ENCODE results near the gene ANKRD44. TPM values are rescaled to one million over a fixed set of nuclear protein-coding genes. Genes with fewer than 3 reads are reported as not detected.

Gene ANKRD44
- total RNA-seq, 1 experiment from 2014 or later = 0.85 TPM

DNA sequence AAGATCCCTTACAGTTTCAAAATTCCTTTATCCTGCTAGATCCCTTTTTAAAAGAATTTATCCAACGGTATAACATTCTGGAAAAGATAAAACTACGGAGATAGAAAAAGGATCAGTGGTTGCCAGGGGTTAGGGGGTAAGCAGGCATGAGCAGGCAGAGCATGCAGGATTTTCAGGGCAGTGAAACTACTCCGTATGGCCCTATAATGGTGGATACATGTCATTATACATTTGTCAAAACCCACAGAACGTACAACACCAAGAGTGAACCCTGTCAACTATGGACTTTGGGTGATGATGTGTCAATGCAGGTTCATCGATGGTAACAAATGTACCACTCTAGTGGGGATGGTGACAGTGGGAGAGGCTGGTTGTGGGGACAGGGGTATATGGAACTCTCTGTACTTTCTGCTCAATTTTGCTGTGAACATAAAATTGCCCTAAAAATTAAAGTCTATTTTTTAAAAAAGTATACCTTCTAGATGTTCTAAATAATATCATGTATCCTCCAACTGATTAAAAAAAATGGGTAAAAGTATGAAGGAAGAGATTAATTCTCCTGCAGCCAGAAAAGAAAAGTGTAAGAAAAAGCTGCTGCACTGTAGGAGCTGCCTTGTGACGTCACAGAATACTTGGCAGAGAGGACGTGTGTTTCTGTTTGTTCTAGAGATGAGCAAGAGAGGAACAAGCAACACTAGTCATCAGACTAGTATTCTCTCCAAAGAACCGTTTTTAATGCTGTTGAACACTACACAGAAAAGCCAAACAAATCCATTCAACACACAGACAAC lies 23.6 kb downstream of the ANKRD44 start:
- H3K27ac ChIP-seq = no peak overlapping the region
- H3K27me3 ChIP-seq = no peaks in the 10 kb centered on the region
- no peaks in the 10 kb centered on the region for H3K4me1 ChIP-seq
- no peaks in the 10 kb centered on the region for H3K36me3 ChIP-seq
- no peaks in the 10 kb centered on the region for H3K9me3 ChIP-seq (replicated peaks)
- no peak overlapping the region for H3K4me3 ChIP-seq
- no peak for DNase-seq

DNA sequence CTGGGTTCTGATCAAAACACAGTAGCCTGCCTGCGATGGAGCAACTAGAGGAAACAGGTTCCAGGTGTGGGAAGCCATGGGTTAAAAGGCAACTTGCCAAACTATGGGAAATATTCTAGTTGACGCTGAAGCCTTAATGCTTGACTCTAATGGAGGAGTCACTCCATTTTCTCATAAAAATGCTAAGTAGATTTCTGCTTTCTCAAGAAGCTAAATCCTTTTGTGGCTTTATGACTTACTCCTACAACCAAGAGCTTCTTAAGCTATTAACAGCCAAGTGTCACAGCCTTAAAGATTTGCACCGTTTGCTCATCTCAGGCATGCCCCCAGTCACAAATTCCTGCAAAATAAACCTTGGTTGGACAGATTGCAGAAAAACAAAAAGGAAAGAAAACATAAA lies 25.2 kb downstream of the ANKRD44 start:
- Histone ChIP-seq H3K27me3 (no peaks in the 10 kb centered on the region), H3K4me3 (no peak overlapping the region), H3K27ac (no peak overlapping the region), H3K9me3 (replicated peaks) (no peaks in the 10 kb centered on the region), H3K36me3 (no peaks in the 10 kb centered on the region), H3K4me1 (no peaks in the 10 kb centered on the region)
- DNase-seq = no peak

DNA sequence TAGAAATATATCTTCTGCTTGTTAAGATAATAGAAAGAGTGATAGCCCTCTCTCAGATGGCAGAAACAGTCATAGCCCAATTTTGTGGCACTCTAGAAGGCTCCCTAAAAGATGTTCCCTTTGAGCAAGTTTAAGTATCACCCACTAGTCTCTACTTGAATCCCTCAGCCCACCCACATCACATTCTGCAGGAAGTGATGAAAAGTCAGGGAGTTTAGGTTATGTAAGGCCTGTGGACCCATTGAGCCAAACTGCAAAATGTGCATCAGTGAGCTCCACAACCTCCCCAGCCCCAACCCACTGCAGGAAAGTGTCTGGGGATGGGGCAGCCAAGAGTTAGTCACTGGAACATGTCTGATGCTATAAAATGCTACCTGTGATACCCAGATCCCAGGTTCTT lies 25.6 kb downstream of the ANKRD44 start:
- DNase-seq = no peak
- Histone ChIP-seq H3K27ac (no peak overlapping the region), H3K4me1 (no peaks in the 10 kb centered on the region), H3K9me3 (replicated peaks) (no peaks in the 10 kb centered on the region), H3K36me3 (no peaks in the 10 kb centered on the region), H3K4me3 (no peak overlapping the region), H3K27me3 (no peaks in the 10 kb centered on the region)

DNA sequence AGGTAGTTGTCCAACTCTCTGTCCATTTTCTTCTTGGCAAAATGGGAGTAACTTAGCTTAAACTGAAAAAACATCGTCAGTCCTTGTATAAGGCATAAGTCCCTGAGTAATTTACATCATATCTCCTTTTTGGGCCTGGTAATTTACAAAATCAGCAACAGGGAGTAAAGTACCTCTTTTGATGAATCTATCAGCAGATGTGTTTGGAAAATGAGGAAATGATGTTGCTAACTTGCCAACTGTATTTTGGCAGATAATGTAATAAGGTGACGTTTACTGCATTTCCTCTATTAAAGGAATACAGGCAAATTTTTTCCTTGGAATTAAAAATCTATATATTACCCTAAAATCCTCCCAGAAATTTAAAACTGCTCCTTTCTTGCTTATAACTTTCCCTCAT lies 29.2 kb downstream of the ANKRD44 start:
- Histone ChIP-seq H3K4me1 (no peaks in the 10 kb centered on the region), H3K27ac (no peak overlapping the region), H3K36me3 (no peaks in the 10 kb centered on the region), H3K9me3 (replicated peaks) (no peaks in the 10 kb centered on the region), H3K4me3 (no peak overlapping the region), H3K27me3 (no peaks in the 10 kb centered on the region)
- no peak for DNase-seq

DNA sequence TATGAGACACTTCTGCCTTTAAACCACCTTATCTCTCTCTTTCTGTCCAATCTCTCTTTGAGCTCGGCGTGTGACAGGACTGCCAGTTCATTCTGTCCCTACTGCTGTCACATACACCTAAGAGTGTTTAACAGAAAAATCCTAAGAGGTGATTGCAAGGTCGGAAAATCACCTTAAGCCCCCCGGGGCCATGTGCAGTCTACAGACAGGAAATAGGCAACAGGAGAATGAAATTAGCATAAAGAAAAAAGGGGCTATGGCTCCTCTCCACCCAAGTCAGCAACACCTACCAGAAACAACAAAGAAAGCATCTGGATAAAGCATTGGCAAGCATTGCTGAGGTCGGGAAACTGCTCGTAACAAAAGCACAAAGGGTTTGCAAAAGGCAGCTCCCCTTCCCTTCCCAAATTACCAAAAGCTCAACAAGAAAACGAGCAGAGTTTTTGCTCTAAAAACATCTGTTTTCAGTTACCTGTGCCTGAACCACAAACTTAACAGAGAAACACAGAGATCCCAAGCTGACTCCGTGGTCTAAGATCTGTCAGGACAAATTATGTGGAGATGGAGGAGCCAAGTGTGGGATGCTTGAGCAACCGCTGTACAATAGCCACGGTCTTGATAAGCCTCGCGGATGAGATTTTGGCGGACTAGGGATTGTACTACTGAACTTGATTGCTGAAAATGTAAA lies 30.4 kb downstream of the ANKRD44 start:
- Histone ChIP-seq H3K27ac (no peak overlapping the region), H3K4me1 (no peaks in the 10 kb centered on the region), H3K9me3 (replicated peaks) (no peaks in the 10 kb centered on the region), H3K4me3 (no peak overlapping the region), H3K27me3 (no peaks in the 10 kb centered on the region), H3K36me3 (no peaks in the 10 kb centered on the region)
- DNase-seq = no peak

DNA sequence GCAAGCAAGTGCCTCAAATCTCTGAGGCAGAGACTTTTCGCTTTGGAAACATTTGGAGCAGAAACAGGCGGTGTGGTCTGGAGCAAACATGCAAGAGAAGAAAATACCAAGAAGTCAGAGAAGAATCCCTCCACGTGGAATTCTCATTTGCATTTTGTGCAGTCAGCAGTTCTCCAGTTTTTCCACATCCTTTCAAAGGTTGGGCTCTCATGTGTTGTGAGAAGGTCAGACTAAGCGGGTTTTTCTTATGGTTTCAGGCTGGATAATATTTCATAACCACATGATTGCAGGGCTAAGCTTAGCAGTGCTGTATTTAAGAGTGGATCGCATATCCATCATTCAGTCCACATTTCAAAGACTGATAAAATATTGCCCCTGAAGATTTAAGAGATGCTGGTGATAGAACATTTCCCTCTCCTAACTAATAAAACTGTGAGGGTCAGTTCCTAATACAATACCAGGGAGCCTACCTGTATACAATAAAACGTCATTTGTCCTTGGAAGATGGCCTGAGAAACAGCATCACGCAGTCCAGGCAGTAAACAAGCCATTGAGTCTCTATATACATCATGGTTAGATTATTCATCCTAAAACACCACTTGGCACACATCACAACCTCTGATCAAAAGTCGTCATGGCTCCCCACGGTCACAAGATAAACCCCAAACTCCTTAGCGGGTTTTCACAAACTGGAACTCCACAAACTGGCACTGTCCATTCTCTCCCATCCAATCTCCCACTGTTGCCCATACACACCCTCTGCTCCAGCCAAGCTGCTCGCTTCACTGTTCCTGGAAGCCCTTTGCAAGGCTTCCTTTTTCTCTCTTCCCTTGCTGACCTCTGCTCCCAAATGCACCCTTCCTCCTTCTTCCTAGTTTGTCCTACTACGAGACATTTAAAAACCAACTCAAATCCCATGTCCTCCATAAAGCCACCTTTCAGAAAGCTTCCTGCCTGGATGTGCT lies 31.5 kb downstream of the ANKRD44 start:
- Histone ChIP-seq H3K4me1 (no peaks in the 10 kb centered on the region), H3K4me3 (no peak overlapping the region), H3K27ac (no peak overlapping the region), H3K36me3 (no peaks in the 10 kb centered on the region), H3K9me3 (replicated peaks) (no peaks in the 10 kb centered on the region), H3K27me3 (no peaks in the 10 kb centered on the region)
- no peak for DNase-seq

DNA sequence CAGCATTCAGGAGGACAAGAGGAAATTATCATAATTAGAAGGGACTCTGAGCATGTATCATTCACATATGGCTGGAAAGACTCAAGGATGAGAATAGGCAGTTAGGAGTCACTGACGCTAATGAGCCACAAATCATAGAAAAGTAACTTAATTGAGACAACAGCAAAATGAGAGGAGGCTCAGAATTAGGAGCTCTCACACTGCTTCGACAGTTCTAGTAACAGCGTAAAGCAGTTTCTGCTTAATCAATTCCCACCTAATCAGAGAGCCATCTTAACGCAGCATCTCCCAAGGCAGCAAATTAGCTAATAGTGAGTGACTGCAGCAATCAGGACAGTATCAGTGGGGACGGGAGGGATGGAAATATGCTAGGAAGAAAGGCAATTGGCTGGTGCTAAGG lies 32.8 kb downstream of the ANKRD44 start:
- no peaks in the 10 kb centered on the region for H3K9me3 ChIP-seq (replicated peaks)

DNA sequence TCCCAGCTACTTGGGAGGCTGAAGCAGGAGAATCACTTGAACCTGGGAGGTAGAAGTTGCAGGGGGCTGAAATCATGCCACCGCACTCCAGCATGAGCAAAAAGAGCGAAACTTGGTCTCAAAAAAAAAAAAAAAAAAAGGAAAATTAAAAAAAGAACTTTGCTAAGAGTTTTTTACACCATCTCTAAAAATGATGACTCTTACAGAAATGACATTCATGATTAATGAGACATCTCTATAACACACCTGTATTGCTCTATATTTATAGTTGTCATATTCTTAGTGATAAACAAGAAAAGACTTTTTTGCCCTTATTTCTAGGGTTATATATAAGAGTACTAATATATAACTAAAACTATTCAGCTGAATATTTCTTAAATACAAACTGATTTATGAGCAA lies 34.4 kb downstream of the ANKRD44 start:
- no peak overlapping the region for H3K4me3 ChIP-seq
- H3K27ac ChIP-seq = no peak overlapping the region
- DNase-seq = no peak
- no peaks in the 10 kb centered on the region for H3K36me3 ChIP-seq
- H3K9me3 ChIP-seq (replicated peaks) = no peaks in the 10 kb centered on the region
- H3K4me1 ChIP-seq = no peaks in the 10 kb centered on the region
- H3K27me3 ChIP-seq = no peaks in the 10 kb centered on the region

More for the DNA sequence above, 32.8 kb downstream of the ANKRD44 start:
- Histone ChIP-seq H3K27me3 (no peaks in the 10 kb centered on the region), H3K4me1 (no peaks in the 10 kb centered on the region), H3K27ac (no peak overlapping the region), H3K36me3 (no peaks in the 10 kb centered on the region), H3K4me3 (no peak overlapping the region)
- DNase-seq = no peak

DNA sequence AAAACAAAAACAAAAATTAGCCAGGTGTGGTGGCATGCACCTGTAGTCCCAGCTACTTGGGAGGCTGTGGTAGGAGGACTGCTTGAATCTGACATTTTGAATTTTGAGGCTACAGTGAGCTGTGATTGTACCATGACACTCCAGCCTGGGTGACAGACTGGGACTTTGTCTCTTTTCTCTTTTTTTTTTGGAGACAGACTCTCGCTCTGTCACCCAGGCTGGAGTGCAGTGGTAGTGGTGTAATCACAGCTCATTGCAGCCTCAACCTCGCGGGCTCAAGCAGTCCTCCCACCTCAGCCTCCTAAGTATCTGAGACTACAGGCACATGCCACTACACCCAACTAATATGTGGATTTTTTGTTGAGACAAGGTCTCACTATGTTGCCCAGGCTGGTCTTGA lies 35.6 kb downstream of the ANKRD44 start:
- Histone ChIP-seq H3K4me1 (no peaks in the 10 kb centered on the region), H3K36me3 (no peaks in the 10 kb centered on the region), H3K27ac (no peak overlapping the region), H3K4me3 (no peak overlapping the region), H3K27me3 (no peaks in the 10 kb centered on the region), H3K9me3 (replicated peaks) (no peaks in the 10 kb centered on the region)
- no peak for DNase-seq

DNA sequence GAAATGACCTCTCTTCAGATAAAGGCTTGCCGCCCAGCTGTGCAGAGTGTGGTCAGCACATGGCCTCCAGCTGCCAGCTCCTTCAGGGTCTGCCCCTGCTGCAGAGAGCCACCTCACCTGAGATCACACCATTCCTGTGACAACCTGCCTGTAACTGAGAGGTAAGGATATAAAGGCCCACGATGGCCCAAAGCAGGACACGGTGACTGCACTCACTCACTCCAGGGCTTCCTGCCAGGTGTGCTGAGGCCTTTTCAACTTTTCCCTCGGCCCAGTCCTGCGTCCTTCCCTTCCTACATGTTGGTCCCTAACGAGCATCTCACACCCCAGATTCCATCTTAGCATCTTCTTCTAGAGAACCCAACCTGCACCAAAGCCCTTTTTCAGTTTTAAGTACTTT lies 36.2 kb downstream of the ANKRD44 start:
- Histone ChIP-seq H3K27ac (no peak overlapping the region), H3K9me3 (replicated peaks) (no peaks in the 10 kb centered on the region), H3K36me3 (no peaks in the 10 kb centered on the region), H3K27me3 (no peaks in the 10 kb centered on the region), H3K4me3 (no peak overlapping the region), H3K4me1 (no peaks in the 10 kb centered on the region)
- DNase-seq = no peak

DNA sequence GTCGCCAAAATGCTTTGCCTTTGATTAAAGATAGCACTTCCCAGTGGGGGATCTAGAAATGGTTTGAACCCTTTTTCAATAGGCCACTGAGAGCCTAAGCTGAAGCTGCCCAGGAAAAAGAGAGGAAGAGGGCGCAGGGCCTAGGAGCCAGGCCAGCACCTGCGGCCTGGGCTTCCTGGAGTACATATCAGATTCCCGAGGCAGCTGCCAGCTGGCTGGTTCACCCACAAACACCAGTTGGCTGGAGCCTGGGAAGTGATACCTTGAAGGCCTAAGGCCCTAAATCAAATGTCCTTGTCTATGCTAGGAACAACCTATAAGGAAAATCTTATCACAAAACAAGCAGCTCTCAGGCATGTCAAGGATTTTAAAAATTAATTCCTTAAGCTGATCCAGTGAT lies 37.1 kb downstream of the ANKRD44 start:
- Histone ChIP-seq H3K27ac (no peak overlapping the region), H3K9me3 (replicated peaks) (no peaks in the 10 kb centered on the region), H3K36me3 (no peaks in the 10 kb centered on the region), H3K4me3 (no peak overlapping the region), H3K27me3 (no peaks in the 10 kb centered on the region), H3K4me1 (no peaks in the 10 kb centered on the region)
- DNase-seq = peak; percentile 42 to 71

DNA sequence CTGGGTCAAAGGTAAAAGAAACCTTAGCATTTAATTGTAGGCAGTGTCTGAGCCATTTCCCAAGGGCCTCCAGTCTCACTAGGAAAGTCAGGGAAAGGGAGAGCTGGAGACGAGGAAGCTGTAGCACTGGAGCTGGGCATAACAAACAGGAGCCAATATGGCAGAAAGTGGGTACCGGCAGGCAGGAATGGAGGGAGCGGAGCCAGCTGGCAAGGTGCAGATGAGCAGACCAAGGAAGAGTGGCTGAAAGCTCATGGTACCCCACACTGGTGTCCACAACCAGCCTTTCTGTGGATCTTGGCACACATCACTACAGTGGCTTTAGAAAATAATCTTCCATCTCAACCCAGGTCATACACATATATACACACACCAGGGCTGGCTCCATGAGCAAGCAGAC lies 40.0 kb downstream of the ANKRD44 start:
- Histone ChIP-seq H3K27ac (no peak overlapping the region), H3K4me1 (no peaks in the 10 kb centered on the region), H3K27me3 (no peaks in the 10 kb centered on the region), H3K36me3 (no peaks in the 10 kb centered on the region), H3K9me3 (replicated peaks) (no peaks in the 10 kb centered on the region), H3K4me3 (no peak overlapping the region)
- DNase-seq = no peak

DNA sequence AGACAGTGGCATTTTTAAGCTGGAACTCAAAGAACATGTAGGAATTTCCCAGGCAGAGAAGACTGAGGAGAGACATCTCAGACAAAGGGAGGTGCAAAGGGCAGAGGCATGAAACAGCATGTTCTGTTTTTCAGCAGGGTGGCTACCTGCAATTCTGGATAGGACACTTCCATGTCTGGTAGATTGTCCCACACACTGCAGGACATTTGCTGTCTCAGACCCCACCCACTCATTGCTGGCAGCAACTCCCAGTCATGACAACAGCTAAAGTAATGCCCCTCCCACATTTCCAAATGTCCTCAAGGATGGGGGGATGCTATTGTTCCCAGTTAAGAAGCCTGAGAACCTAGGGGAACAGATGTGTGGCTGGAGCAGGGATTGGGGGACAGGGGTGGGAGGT lies 40.8 kb downstream of the ANKRD44 start:
- no peaks in the 10 kb centered on the region for H3K4me1 ChIP-seq
- H3K27ac ChIP-seq = no peak overlapping the region
- H3K27me3 ChIP-seq = no peaks in the 10 kb centered on the region
- H3K36me3 ChIP-seq = no peaks in the 10 kb centered on the region
- no peaks in the 10 kb centered on the region for H3K9me3 ChIP-seq (replicated peaks)
- no peak overlapping the region for H3K4me3 ChIP-seq
- no peak for DNase-seq

DNA sequence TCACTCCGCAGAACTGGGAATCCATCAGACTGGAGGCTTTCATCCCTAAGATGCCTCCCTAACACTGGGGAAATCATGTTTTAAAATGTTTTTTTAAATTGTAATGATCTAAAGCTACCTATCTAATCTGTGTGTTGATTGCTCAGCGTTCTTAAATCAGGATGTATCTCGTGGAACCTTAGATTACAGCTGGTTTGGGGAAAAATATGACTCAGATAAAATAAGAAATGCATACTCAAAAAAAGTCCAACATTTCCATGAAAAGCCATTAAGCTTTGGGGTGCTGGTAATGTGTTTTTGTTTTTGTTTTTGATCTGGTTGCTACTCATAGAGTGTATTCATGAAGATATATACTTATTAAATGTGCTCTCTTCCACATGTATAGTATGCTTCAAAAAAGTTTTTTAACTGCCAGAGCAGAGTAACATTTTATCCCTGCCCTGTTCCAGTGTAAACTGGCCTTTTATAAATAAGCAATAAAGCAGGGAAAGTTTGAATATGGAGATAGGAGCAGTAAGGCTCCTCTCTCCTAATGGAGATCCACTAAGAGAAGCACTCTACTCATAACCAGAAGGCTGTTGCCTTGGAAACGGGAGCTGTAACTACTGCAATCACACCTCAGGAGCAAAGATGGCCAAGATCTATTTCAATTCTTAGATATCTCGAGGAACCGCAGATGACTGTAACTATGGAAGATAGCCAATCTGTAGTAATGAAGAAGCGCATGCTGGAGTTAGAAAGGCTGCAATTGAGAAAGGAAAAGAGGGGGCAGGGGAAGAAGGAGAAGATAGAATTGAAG lies 41.6 kb downstream of the ANKRD44 start:
- Histone ChIP-seq H3K4me1 (no peaks in the 10 kb centered on the region), H3K27me3 (no peaks in the 10 kb centered on the region), H3K36me3 (no peaks in the 10 kb centered on the region), H3K4me3 (no peak overlapping the region), H3K27ac (no peak overlapping the region), H3K9me3 (replicated peaks) (no peaks in the 10 kb centered on the region)
- no peak for DNase-seq

Data from SJCRH30 (cell line).